Sigmoid colon (tissue), 7 donors: ENCODE measurements around the gene NR1H4. TPM values are rescaled to one million over a fixed set of nuclear protein-coding genes. Genes with fewer than 3 reads are reported as not detected.

Experiments used
- DNase-seq: peaks from one replicate; pipeline ENCODE4 v3.0.0-alpha.2; 2019
- H3K27ac ChIP-seq, 4 donors: fragments of 200-600 bp; sonication (generic); one replicate each; pipeline ENCODE4 v1.5.1; 2016 to 2019; ENCODE audit warnings: mild to moderate bottlenecking in 1 of 4
- H3K27me3 ChIP-seq, 3 donors: fragments of 200-600 bp; sonication (generic); one replicate each; pipeline ENCODE4 v1.5.1; 2019; ENCODE audit warnings: mild to moderate bottlenecking in 1 of 3
- H3K36me3 ChIP-seq, 4 donors: fragments of 200-600 bp; sonication (generic); one replicate each; pipeline ENCODE4 v1.5.1; 2016 to 2019
- H3K4me1 ChIP-seq, 4 donors: fragments of 200-600 bp; sonication (generic); one replicate each; pipeline ENCODE4 v1.5.1; 2017 to 2019
- H3K4me3 ChIP-seq, 4 donors: fragments of 200-600 bp; sonication (generic); one replicate each; pipeline ENCODE4 v1.5.1; 2017 to 2019; ENCODE audit warnings: mild to moderate bottlenecking in 2 of 4, moderate library complexity in 1 of 4
- H3K9me3 ChIP-seq, 4 donors: fragments of 200-600 bp in 3 of 4; sonication (generic) in 3 of 4; one replicate each; pipeline versions ENCODE4 v1.5.1 to v1.6.1; 2013 to 2019
- CTCF ChIP-seq, 4 experiments: fragments of 450-650 bp in 3 of 4; fragments of 200-600 bp in 1 of 4; IDR thresholded peaks; one replicate each; pipeline ENCODE4 v1.5.1; 2016 to 2019; ENCODE audit warnings: antibody characterized with exemption in 4 of 4, mild to moderate bottlenecking in 3 of 4, moderate library complexity in 2 of 4
- EP300 ChIP-seq, 4 donors: sonication (generic); formaldehyde crosslinking; IDR thresholded peaks; one replicate each; pipeline ENCODE4 v1.6.1; 2017; ENCODE audit warnings: antibody characterized with exemption in 4 of 4
- POLR2A ChIP-seq, 2 donors: fragments of 450-650 bp; IDR thresholded peaks; one replicate each; pipeline ENCODE4 v1.6.1; 2016; ENCODE audit warnings: antibody characterized with exemption in 2 of 2, mild to moderate bottlenecking in 2 of 2, moderate library complexity in 2 of 2
- POLR2AphosphoS5 ChIP-seq, 4 donors: sonication (generic); formaldehyde crosslinking; IDR thresholded peaks; one replicate each; pipeline ENCODE4 v1.6.1; 2017; ENCODE audit warnings: antibody characterized with exemption in 4 of 4
- WGBS, 2 donors: extraction: QIAGEN DNeasy Blood & Tissue Kit; methylation state at CpG; one replicate each; pipeline ENCODE4 v1.1.7; 2013; 5-methylcytosine and 5-hydroxymethylcytosine counted together
- intact Hi-C: fragments of 100-400 bp; cut with DNase I; formaldehyde crosslinking; loops from one replicate; pipeline ENCODE4 v1.15.1; 2023
- polyA plus RNA-seq, 3 donors: library from polyadenylated mRNA; stranded (reverse); fragments of 200-250 nt; gene quantifications; one replicate each; pipeline ENCODE4 v1.2.3, GENCODE V29; 2013
- total RNA-seq, 4 donors: library from RNA; depleted of rRNA; stranded (reverse); fragments of >200 nt; gene quantifications; one replicate each; pipeline ENCODE4 v1.1.0, GENCODE V29; 2016
- donor health status: healthy with polysubstance abuse.
- donor health status: Bipolar disorder and iron deficiency.
- donor health status: healthy.

The NR1H4 gene
- total and polyA plus RNA-seq, 7 donors: 4.5 to 43.9 (median 9.6) TPM; not detected in 4

GRCh38 chr12:100567945-100568344 is 94.3 kb downstream of the NR1H4 start:
- H3K27me3 ChIP-seq: no peaks in the 10 kb centered on the region
- peaks cover 0 to 2% (median under 1%) of the 10 kb centered on the region in 4 donors for H3K4me1 ChIP-seq
- no peaks in the 10 kb centered on the region for H3K36me3 ChIP-seq
- H3K27ac ChIP-seq: no peak overlapping the region
- intact Hi-C loops: no loop called here
- no peak for DNase-seq
- TF ChIP-seq EP300 (IDR thresholded peaks at IDR 0.05) (no peak), CTCF (IDR thresholded peaks at IDR 0.05) (no peak), POLR2AphosphoS5 (IDR thresholded peaks at IDR 0.05) (no peak), POLR2A (IDR thresholded peaks at IDR 0.05) (no peak)
- H3K4me3 ChIP-seq: no peak overlapping the region
- H3K9me3 ChIP-seq: no peaks in the 10 kb centered on the region

GRCh38 chr12:100572184-100572583 is 98.5 kb downstream of the NR1H4 start:
- H3K4me1 ChIP-seq: peaks cover 0 to 20% (median 15%) of the 10 kb centered on the region in 4 donors
- no peaks in the 10 kb centered on the region for H3K36me3 ChIP-seq
- TF ChIP-seq POLR2A (IDR thresholded peaks at IDR 0.05) (no peak), POLR2AphosphoS5 (IDR thresholded peaks at IDR 0.05) (no peak), EP300 (IDR thresholded peaks at IDR 0.05) (no peak)
- no peaks in the 10 kb centered on the region for H3K27me3 ChIP-seq
- no peaks in the 10 kb centered on the region for H3K9me3 ChIP-seq
- no peak overlapping the region for H3K4me3 ChIP-seq
- whole genome bisulfite sequencing, 2 donors: 92% methylated on average over 3 of the region's 3 CpGs
- DNase-seq: no peak
- no peak overlapping the region for H3K27ac ChIP-seq
- intact Hi-C loops: loop anchor here (2.0 to 5.0 kb wide), 2 partner anchors 305 to 430 kb away; partner anchors contain the start of genes BLTP3B, DEPDC4 and SCYL2

- intact Hi-C loops: loop anchor here (2.0 to 5.0 kb wide), 2 partner anchors 307 to 431 kb away; partner anchors contain the start of genes BLTP3B, DEPDC4 and SCYL2
- TF ChIP-seq CTCF (IDR thresholded peaks at IDR 0.05): no peak
- no peak for TF ChIP-seq EP300 (IDR thresholded peaks at IDR 0.05)
- TF ChIP-seq POLR2AphosphoS5 (IDR thresholded peaks at IDR 0.05): peak; percentile 40 to 84 (median 64)
- TF ChIP-seq POLR2A (IDR thresholded peaks at IDR 0.05): peak; percentile 32 to 53
- peaks cover 0 to 20% (median 15%) of the 10 kb centered on the region in 4 donors for H3K4me1 ChIP-seq
- no peaks in the 10 kb centered on the region for H3K36me3 ChIP-seq
- no peaks in the 10 kb centered on the region for H3K27me3 ChIP-seq
- no peaks in the 10 kb centered on the region for H3K9me3 ChIP-seq
- H3K4me3 ChIP-seq: peak within 1 kb of the TSS; percentile 41 to 76 (median 64)
- peak within 1 kb of the TSS; percentile 50 to 80 (median 72) for H3K27ac ChIP-seq
- DNase-seq: peak; percentile 92
- WGBS, 2 donors: 1 to 2% methylated on average over 70 of the region's 70 CpGs
Measured at GRCh38 chr12:100573292-100574186, 99.9 kb downstream of the NR1H4 start, which contains the start of gene GAS2L3. GAS2L3 (plus strand) TSS chr12:100573684; CDS start chr12:100594905, 21,221 bp downstream.

GRCh38 chr12:100574187-100575074 is 100.8 kb downstream of the NR1H4 start:
- intact Hi-C loops: loop anchor here (5.0 kb wide), 1 partner anchor 432 kb away; the partner anchor contains the start of gene BLTP3B
- TF ChIP-seq CTCF (IDR thresholded peaks at IDR 0.05) (no peak), EP300 (IDR thresholded peaks at IDR 0.05) (no peak), POLR2AphosphoS5 (IDR thresholded peaks at IDR 0.05) (no peak), POLR2A (IDR thresholded peaks at IDR 0.05) (no peak)
- Histone ChIP-seq H3K27ac (peak overlapping the region; percentile 50 to 80 (median 72)), H3K36me3 (no peaks in the 10 kb centered on the region), H3K4me1 (peaks cover 0 to 20% (median 15%) of the 10 kb centered on the region in 4 donors), H3K4me3 (peak overlapping the region; percentile 41 to 76 (median 64)), H3K27me3 (no peaks in the 10 kb centered on the region), H3K9me3 (no peaks in the 10 kb centered on the region)
- no peak for DNase-seq
- WGBS, 2 donors: 4 to 15% methylated on average over 15 of the region's 15 CpGs
